Measurements from ENCODE around the gene DECR2. TPM values are rescaled to one million over a fixed set of nuclear protein-coding genes. Genes with fewer than 3 reads are reported as not detected.
A peak's percentile ranks its signal among the peaks of the same experiment; 100 is the strongest.

DECR2 gene
- total and polyA plus RNA-seq, 2 of the 13 experiments (the other 11 are each of a cell fraction or from before 2014, with no cell fraction given), result 36.3 to 44.6 TPM

DNA sequence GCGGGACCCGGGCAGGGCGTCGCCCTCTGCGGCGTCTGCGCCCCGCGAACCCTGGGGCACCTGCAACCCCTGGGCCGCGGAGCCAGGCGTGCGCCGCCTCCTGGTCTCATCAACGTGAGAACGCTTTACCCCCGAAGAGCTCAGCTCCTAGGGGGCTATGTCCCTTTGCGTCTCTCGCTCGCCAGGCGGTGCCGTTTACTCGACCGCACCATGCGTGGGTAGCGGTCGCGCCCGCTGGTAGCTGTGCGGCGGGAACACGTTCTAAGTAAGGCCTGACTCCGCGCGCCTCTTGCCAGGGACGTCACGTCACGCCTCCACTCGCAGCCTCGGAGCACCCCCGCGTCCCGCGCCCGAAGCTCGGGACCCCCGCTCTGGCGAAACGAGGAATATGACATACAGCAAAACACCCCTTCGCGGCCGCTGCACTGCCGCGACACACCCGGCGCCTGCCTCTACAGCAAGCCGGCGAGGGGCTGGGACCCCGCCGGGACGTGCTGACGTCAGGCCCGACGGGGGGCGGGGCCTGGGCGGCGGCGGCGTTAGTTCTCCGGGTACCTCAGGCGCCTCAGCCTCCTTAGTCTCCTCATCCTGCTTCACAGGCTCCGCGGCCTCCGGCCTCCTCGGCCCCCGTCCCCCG is 23.5 kb downstream of the DECR2 start, which contains the start of gene RAB11FIP3 (continued):
- TF ChIP-seq, protein P1, sequence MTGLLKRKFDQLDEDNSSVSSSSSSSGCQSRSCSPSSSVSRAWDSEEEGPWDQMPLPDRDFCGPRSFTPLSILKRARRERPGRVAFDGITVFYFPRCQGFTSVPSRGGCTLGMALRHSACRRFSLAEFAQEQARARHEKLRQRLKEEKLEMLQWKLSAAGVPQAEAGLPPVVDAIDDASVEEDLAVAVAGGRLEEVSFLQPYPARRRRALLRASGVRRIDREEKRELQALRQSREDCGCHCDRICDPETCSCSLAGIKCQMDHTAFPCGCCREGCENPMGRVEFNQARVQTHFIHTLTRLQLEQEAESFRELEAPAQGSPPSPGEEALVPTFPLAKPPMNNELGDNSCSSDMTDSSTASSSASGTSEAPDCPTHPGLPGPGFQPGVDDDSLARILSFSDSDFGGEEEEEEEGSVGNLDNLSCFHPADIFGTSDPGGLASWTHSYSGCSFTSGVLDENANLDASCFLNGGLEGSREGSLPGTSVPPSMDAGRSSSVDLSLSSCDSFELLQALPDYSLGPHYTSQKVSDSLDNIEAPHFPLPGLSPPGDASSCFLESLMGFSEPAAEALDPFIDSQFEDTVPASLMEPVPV (CRISPR knock-in tag; IDR thresholded peaks at IDR 0.05), result no peak
- TF ChIP-seq, protein P2, sequence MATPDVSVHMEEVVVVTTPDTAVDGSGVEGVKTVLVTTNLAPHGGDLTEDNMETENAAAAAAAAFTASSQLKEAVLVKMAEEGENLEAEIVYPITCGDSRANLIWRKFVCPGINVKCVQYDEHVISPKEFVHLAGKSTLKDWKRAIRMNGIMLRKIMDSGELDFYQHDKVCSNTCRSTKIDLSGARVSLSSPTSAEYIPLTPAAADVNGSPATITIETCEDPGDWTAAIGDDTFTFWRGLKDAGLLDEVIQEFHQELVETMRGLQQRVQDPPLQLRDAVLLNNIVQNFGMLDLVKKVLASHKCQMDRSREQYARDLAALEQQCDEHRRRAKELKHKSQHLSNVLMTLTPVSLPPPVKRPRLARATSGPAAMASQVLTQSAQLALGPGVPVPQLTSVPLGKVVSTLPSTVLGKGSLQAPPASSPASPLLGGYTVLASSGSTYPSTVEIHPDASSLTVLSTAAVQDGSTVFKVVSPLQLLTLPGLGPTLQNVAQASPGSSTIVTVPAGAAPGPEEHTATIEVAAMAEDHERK (CRISPR knock-in tag; IDR thresholded peaks at IDR 0.05; ENCODE audit: low read depth), result peak; percentile 71
- TF ChIP-seq FOSL1 (CRISPR knock-in tag; IDR thresholded peaks at IDR 0.05; ENCODE audit: borderline replicate concordance) (no peak), ATF7 (IDR thresholded peaks at IDR 0.05) (no peak), ATF7 (CRISPR knock-in tag; IDR thresholded peaks at IDR 0.05) (no peak), FOSL2 (CRISPR knock-in tag; IDR thresholded peaks at IDR 0.05) (peak; percentile 20), PHF8 (CRISPR knock-in tag; IDR thresholded peaks at IDR 0.05) (peak; percentile 82), ZNF329 (CRISPR knock-in tag; IDR thresholded peaks at IDR 0.05; ENCODE audit: low read depth) (no peak; the same call in 1 of the 2 replicates), NRL (CRISPR knock-in tag; IDR thresholded peaks at IDR 0.05; ENCODE audit: borderline replicate concordance) (peak; percentile 91), ZNF883 (CRISPR knock-in tag; IDR thresholded peaks at IDR 0.05; ENCODE audit: not compliant biosample characterization) (no peak), ZNF20 (CRISPR knock-in tag; IDR thresholded peaks at IDR 0.05) (no peak; the same call in 1 of the 2 replicates), ZMYM2 (CRISPR knock-in tag; IDR thresholded peaks at IDR 0.05) (peak; percentile 63; the same call in 1 of the 2 replicates), ZNF367 (CRISPR knock-in tag; IDR thresholded peaks at IDR 0.05; ENCODE audit: borderline replicate concordance) (no peak), ZNF354B (CRISPR knock-in tag; IDR thresholded peaks at IDR 0.05) (no peak), STAT5B (CRISPR knock-in tag; IDR thresholded peaks at IDR 0.05) (no peak), ZNF891 (CRISPR knock-in tag; IDR thresholded peaks at IDR 0.05) (peak; percentile 75), KDM6A (CRISPR knock-in tag; IDR thresholded peaks at IDR 0.05; ENCODE audit: low read depth) (no peak), ARNT (IDR thresholded peaks at IDR 0.05) (no peak), MED1 (CRISPR knock-in tag; IDR thresholded peaks at IDR 0.05) (peak; percentile 53), IRX3 (CRISPR knock-in tag; IDR thresholded peaks at IDR 0.05; ENCODE audit: borderline replicate concordance, low read depth) (peak; percentile 23; the same call in 1 of the 2 replicates)
- TF ChIP-seq, protein P3, sequence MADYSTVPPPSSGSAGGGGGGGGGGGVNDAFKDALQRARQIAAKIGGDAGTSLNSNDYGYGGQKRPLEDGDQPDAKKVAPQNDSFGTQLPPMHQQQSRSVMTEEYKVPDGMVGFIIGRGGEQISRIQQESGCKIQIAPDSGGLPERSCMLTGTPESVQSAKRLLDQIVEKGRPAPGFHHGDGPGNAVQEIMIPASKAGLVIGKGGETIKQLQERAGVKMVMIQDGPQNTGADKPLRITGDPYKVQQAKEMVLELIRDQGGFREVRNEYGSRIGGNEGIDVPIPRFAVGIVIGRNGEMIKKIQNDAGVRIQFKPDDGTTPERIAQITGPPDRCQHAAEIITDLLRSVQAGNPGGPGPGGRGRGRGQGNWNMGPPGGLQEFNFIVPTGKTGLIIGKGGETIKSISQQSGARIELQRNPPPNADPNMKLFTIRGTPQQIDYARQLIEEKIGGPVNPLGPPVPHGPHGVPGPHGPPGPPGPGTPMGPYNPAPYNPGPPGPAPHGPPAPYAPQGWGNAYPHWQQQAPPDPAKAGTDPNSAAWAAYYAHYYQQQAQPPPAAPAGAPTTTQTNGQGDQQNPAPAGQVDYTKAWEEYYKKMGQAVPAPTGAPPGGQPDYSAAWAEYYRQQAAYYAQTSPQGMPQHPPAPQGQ (CRISPR knock-in tag; IDR thresholded peaks at IDR 0.05; ENCODE audit: borderline replicate concordance), result no peak
- TF ChIP-seq, protein P4, sequence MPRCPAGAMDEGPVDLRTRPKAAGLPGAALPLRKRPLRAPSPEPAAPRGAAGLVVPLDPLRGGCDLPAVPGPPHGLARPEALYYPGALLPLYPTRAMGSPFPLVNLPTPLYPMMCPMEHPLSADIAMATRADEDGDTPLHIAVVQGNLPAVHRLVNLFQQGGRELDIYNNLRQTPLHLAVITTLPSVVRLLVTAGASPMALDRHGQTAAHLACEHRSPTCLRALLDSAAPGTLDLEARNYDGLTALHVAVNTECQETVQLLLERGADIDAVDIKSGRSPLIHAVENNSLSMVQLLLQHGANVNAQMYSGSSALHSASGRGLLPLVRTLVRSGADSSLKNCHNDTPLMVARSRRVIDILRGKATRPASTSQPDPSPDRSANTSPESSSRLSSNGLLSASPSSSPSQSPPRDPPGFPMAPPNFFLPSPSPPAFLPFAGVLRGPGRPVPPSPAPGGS (CRISPR knock-in tag; IDR thresholded peaks at IDR 0.05), result 0 out of 2 replicates have a peak, but pooled peaks have one; percentile 36
- TF ChIP-seq, protein P5, sequence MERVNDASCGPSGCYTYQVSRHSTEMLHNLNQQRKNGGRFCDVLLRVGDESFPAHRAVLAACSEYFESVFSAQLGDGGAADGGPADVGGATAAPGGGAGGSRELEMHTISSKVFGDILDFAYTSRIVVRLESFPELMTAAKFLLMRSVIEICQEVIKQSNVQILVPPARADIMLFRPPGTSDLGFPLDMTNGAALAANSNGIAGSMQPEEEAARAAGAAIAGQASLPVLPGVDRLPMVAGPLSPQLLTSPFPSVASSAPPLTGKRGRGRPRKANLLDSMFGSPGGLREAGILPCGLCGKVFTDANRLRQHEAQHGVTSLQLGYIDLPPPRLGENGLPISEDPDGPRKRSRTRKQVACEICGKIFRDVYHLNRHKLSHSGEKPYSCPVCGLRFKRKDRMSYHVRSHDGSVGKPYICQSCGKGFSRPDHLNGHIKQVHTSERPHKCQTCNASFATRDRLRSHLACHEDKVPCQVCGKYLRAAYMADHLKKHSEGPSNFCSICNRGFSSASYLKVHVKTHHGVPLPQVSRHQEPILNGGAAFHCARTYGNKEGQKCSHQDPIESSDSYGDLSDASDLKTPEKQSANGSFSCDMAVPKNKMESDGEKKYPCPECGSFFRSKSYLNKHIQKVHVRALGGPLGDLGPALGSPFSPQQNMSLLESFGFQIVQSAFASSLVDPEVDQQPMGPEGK (CRISPR knock-in tag; IDR thresholded peaks at IDR 0.05), result peak; percentile 43

Measured in HepG2 (cell line).